ENCODE results near the gene WWOX.

Gene WWOX

DNA sequence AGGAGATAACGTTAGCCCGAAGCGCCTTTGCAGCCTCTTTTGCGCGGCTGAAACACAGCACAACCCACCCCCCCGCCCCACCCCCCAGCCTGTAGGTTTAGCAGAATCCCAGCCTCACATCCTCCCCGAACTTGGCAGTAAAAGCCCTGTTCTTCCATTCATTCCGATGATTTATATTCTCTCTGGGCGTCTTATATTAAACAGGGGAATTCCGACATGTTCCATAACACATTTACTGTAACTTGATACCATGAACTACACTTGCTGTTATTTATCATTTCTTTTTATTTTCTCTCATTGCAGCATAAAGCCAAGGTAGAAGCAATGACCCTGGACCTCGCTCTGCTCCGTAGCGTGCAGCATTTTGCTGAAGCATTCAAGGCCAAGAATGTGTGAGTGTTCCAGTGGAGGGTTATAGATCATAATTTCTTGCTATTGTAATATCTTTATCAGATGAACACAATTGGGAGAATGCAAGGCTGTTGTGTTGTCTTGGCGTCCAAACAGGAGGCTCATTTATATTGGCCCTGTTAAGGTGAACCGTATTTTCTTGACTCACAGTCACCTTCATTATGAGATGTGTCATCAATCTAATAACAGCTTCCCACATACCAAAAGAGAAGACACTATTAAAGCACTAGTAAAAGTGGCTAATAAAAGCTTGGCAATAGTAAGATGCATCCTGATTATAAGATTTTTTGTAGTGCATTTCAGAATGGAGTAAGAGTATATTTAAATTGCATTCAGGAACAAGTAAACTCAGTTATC, 287.3 kb downstream of the WWOX start:
- no peak for DNase-seq (ENCODE audit: low read depth in 1 of 2, low spot score in 1 of 2)

DNA sequence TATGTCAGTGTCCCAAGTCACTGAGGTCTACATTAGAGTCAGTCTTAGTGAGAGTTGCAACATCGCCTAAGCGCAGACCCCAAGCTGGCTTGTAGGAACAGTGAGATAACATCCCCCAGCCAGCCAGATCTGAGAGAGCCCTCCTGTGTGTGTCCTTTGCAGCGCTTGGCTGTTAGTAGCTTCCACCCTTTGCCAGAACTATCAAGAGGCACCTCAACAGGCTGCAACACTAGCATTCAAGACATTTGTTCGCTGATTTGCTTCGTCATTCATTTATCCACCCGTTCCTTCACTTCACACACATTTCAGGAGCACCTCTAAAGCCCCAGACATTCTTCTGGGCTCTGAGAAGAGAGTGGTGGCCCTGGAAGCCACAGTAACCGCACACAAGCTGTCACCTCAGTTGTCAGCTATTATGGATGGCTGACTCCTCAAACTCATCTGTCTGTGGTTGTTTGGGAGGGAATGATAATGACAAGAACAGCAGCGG, 289.6 kb downstream of the WWOX start:
- DNase-seq (ENCODE audit: low read depth in 1 of 2, low spot score in 1 of 2), result no peak

DNA sequence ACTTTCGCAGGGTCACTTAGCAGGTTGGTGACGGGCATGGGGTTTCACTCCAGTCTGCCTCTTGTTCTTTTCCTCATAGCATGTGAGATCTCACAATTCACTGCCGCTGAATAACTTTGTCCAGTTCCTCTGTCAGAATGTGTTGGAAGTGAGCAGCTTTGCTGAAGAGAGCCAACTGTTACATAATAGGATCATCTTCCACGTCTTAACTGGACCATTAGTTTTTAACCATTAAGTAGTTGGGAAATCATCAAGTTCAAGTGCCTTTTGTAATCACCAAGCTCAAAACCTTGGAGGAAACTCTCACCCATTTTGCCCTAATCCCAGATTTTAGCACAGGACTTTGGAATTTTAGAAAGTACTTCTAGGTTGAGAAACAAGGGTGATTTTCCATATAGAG, 290.6 kb downstream of the WWOX start:
- no peak for DNase-seq (ENCODE audit: low read depth in 1 of 2, low spot score in 1 of 2)

DNA sequence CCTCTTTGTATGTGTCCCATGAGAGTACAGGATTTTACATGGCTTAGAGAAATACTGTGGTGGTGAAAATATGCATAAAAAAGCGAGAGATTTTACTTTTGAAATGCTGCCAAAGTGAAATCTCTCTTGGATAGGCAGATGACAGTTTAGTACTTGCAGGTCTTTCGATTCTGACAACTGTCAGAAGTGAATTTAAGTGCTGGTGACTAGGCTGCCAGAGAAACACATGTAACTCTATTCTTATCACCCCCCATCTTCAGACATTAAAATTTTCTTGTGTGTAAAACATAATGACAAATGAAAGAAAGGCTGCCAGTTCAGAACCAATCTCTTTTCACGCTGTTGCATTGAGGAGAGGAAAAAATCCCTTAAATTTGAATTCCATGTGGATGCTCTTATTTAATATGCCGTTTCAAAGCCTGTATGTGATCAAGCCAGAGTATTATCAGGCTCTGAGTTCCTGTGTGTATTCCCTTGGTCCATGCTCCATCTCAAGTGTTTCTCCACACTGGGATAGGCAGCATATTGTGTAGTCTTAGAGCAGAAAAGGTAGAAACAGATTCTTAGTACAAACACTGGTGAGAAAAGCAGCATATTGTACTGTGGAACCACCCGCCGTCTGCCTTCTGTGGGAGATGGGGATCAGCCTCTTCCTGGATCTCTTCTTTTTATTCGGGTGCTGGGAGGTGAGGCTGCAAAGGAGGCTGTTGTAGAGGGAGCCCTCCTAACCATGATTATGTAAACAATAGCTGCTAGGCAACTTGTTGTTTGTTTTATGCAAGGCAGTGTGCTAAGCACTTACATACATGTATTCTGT, 291.3 kb downstream of the WWOX start:
- no peak for DNase-seq (ENCODE audit: low read depth in 1 of 2, low spot score in 1 of 2)

- DNase-seq (ENCODE audit: low read depth in 1 of 2, low spot score in 1 of 2), result no peak
Measured at GRCh38 chr16:78392585-78393195, 293.2 kb downstream of the WWOX start.

DNA sequence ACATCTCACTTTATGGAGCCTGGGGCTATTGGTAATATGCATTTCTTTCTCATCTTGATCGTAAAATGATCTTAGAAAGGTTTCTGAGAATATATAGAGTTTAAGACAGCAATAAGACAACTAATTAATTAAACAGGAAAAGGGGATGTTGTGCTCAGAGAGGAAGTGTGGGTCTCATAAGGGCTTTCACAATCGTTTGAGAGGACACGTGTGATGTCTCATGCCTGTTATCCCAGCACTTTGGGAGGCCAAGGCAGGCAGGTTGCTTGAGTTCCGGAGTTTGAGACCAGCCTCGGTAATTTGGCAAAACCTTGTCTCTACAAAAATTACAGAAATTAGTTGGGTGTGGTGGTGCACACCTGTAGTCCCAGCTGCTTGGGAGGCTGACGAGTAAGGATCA, 295.6 kb downstream of the WWOX start:
- no peak for DNase-seq (ENCODE audit: low read depth in 1 of 2, low spot score in 1 of 2)

DNA sequence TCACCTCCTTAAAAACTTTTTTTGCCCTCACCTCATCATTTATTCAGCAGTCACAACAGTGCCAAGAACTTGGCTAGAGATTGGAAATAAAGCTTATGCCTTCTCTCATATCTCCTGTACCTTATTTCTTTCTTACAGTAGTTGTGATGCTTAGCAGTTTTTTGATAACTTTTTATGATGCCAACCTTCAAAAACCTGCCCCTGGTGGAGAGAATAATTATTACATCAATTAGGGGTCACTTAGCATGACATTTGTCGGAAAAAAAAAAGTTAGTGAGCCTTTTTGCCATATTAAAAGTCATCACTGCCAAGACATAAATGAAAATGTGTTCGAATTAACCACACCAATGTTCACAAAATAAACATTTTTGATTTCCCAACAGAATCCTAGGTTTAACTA, 296.6 kb downstream of the WWOX start:
- no peak for DNase-seq (ENCODE audit: low read depth in 1 of 2, low spot score in 1 of 2)

- DNase-seq (ENCODE audit: low read depth in 1 of 2, low spot score in 1 of 2), result no peak
Measured at GRCh38 chr16:78396673-78397072, 297.2 kb downstream of the WWOX start.

GRCh38 chr16:78399384-78399783, 299.9 kb downstream of the WWOX start:
- DNase-seq (ENCODE audit: low read depth in 1 of 2, low spot score in 1 of 2), result no peak

DNA sequence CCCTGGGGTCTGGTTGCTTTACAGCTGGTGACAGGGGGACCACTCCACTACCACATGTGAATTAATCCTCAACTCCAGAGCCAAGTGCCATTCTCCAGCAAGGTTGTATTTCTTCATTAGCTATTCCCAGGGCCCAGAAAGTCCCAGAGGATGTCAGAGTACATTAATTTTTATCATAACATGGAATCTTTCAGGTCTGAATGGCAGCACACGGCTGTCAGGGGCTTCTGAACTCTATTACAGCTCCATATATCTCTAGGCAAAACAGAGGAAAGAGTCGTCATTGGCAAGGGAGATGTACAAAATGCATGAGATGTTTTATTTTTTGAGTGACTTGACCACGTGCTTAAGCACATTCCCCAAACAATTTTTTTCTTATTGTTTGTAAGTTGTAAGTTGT, 303.4 kb downstream of the WWOX start:
- DNase-seq (ENCODE audit: low read depth in 1 of 2, low spot score in 1 of 2), result no peak

DNA sequence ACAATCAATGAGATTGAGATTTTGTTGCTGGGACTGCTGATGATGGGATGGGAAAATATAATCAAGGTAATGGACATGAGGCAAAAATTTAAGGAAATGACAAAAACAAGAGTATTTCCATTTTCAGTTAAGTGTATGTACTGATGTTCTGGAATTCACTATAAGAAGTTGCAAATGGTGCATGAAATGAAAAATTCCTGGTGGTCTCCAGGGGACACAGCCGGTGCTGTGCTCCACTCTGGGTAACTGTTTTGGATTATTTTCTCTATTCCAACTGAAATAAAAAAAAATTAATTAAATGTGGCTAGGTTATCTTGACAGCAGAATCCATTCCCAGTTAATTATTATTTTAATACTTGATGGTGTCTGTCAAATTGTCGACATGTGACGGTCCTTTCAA, 305.6 kb downstream of the WWOX start:
- DNase-seq (ENCODE audit: low read depth in 1 of 2, low spot score in 1 of 2), result no peak

DNA sequence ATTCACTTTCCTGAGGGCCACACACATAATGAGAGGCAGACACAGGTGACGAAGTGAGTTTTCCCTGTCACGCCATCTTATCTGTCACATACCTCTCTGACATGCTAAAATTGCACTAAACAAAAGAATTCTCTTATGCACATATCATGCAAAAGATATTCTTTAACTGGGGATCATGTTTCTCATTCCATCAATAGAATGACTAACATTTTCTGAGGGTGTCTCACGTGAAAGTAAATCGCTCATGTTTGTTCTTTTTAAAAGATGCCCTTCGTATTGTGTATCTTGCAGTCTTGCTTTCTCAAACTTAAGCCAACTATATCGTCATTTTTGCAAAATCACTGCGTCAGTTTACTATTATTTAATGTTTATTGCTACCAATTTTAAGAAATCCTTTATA, 306.4 kb downstream of the WWOX start:
- no peak for DNase-seq (ENCODE audit: low read depth in 1 of 2, low spot score in 1 of 2)

DNA sequence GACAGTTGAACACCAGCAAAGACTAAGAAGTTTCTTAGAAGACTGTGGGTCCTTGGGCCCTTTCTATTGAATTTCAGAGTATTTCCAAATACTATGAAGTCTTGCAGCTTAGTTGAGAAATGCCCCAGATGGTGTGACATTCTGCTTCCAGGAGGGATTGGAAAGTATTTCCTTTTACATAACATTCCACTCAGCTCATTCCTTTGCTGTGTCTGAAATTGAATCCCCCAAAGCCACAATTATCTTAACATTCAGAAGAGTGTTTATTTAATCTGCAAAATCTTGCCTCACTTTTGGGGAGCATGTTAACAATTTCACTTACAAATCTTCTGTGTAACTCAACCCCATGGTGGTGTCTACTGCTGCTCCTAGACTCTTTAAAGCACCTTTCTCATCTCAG, 307.7 kb downstream of the WWOX start:
- no peak for DNase-seq (ENCODE audit: low read depth in 1 of 2, low spot score in 1 of 2)

DNA sequence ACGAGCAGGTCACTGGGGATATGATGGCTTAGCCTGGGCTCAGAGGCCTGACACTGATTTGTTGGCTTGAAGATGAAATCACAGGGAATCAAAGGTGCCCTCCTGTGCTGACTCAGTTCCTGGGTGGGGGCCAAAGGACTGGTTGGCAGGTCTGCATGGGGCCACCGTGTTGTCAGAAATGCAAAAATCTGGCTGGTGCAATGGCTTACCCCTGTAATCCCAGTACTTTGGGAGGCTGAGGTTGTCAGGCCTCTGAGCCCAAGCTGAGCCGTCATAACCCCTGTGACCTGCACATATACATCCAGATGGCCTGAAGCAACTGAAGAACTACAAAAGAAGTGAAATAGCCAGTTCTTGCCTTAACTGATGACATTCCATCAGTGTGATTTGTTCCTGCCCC, 314.2 kb downstream of the WWOX start:
- DNase-seq (ENCODE audit: low read depth in 1 of 2, low spot score in 1 of 2), result no peak

DNA sequence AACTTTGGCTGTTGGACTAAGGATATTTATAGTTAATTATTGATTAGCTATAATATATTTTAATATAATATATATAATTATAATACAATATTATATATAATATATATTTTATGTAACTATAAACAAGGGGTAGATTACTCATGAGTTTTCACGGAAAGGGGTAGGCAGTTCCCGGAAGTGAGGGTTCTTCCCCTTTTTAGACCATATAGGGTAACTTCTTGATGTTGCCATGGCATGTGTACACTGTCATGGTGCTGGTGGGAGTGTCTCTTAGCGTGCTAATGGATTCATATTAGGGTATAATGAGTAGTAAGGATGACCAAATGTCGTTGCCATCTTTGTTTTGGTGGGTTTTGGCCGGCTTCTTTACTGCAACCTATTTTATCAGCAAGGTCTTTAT, 315.6 kb downstream of the WWOX start:
- no peak for DNase-seq (ENCODE audit: low read depth in 1 of 2, low spot score in 1 of 2)

DNA sequence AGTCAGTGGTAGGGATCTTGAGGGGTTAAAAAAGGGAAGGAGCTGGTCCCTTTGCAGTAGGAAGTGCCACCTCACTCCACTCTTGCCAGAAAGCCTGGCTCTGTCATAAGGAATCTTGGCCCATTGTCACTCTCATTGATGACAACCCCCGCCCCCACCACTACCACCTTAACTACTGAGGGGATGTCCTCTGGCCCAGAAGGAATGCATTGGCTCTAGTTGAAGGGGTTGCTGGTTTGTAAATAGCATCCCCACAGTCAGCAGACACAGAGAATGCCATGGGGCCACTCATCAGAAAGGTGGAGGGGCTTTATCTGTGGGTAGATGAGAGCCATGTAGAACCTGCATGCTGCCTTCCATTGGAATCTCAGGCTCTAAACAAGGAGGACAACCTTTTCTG, 316.2 kb downstream of the WWOX start:
- no peak for DNase-seq (ENCODE audit: low read depth in 1 of 2, low spot score in 1 of 2)

DNA sequence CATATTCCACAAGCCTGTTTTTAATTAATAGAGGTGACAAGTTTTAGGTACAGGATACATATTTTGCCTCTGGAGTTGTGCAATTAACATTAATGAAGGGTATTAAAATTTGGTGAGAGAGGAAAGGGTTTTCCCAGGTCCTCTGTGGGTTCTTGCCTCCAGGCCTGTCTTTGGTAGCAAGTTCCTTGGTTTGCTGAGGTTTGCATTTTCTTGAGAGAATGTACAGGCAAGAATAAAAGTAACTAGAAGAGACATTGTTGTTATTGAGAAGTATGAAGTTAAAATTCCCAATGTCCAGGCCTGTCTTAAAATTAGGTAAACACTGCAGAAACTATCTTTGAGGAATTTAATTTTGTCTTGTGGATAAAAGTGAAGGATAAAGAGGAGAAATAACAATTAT, 316.9 kb downstream of the WWOX start:
- no peak for DNase-seq (ENCODE audit: low read depth in 1 of 2, low spot score in 1 of 2)

GRCh38 chr16:78421181-78421708, 321.8 kb downstream of the WWOX start:
- DNase-seq (ENCODE audit: low read depth in 1 of 2, low spot score in 1 of 2), result no peak

DNA sequence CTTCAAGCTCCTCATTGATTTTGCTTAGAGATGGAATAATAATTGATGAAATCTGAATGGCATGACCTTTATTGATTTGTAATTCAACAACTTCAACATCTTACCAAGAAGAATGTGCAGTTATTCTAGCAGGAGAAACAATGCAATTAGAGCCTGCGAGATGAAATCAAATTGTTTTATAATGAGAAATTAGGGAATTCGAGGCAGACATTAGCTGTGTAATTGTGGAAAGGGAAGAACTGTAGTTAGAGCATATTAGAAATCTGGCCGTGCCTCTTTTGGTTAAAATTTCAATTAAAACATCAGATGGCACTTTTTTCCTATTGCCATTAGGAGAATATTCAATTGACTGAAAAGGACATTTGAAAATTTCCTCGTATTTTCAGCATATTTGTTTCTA, 325.8 kb downstream of the WWOX start:
- DNase-seq (ENCODE audit: low read depth in 1 of 2, low spot score in 1 of 2), result no peak

DNA sequence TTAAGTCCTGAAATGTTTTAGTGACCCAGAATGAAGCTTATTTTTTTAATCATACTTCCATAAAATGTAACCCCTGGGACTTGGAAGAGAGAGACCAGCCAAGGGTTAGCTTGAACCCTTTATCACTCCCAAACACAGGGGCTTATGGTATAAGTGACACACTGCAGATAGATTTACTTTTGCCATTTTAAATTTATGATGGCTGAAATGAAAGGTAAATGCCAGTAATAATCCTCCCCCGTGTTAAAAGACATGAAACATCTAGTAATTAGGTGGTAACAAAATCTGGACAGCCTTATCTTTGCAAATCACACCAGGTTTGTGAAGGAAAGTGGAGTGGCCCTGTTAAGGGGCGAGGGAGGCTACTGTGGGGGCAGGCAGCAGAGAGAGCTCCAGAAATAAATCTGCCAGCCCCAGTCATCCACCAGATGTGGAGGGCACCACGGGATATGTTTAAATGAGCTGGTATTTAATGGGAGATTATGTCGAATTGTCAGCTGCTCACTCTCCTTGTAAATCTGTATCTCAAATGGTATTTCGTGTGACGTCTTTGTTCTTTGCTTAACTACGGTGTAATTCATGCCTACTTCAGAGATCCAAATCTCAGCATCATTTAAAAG, 326.5 kb downstream of the WWOX start:
- DNase-seq (ENCODE audit: low read depth in 1 of 2, low spot score in 1 of 2), result no peak

GRCh38 chr16:78428193-78428592, 328.7 kb downstream of the WWOX start:
- DNase-seq (ENCODE audit: low read depth in 1 of 2, low spot score in 1 of 2), result no peak

Measured in activated T-helper 1 cell treated with anti-CD3 and anti-CD28 coated beads, Interleukin-2, amount 50 U/mL, for 16 hours (primary cell).